Subcutaneous abdominal adipose tissue (tissue), 5 donors: ENCODE data around the gene OLFM4.

Source experiments
- H3K27ac ChIP-seq: one replicate; pipeline ENCODE4 v1.7.0; 2013; ENCODE audit warnings: low read depth, mild to moderate bottlenecking, inconsistent platforms, low read length, moderate library complexity
- H3K27me3 ChIP-seq, 5 donors: one replicate each; pipeline ENCODE4 v1.7.0; 2013; ENCODE audit warnings: low read length in 5 of 5, inconsistent platforms in 1 of 5; ENCODE audit not compliant: control insufficient read depth in 5 of 5, insufficient read depth in 4 of 5
- H3K36me3 ChIP-seq, 5 donors: one replicate each; pipeline ENCODE4 v1.7.0; 2013; ENCODE audit warnings: low read length in 5 of 5; ENCODE audit not compliant: control insufficient read depth in 5 of 5, insufficient read depth in 5 of 5
- H3K4me1 ChIP-seq, 5 donors: one replicate each; pipeline ENCODE4 v1.7.0; 2013; ENCODE audit warnings: low read length in 5 of 5, mild to moderate bottlenecking in 3 of 5, moderate library complexity in 1 of 5; ENCODE audit not compliant: control insufficient read depth in 5 of 5, insufficient read depth in 5 of 5
- H3K4me3 ChIP-seq, 5 donors: one replicate each; pipeline ENCODE4 v1.7.0; 2013; ENCODE audit warnings: low read length in 5 of 5, low read depth in 1 of 5
- H3K9ac ChIP-seq, 5 donors: one replicate each; pipeline ENCODE4 v1.7.0; 2013; ENCODE audit warnings: low read length in 5 of 5, mild to moderate bottlenecking in 4 of 5, moderate library complexity in 3 of 5
- H3K9me3 ChIP-seq, 5 donors: one replicate each; pipeline ENCODE4 v1.7.0; 2013; ENCODE audit warnings: low read length in 5 of 5; ENCODE audit not compliant: control insufficient read depth in 5 of 5
- donor health status: healthy.
- donor health status: healthy.
- donor health status: healthy.
- donor health status: healthy.
- donor health status: healthy.

OLFM4 gene

DNA sequence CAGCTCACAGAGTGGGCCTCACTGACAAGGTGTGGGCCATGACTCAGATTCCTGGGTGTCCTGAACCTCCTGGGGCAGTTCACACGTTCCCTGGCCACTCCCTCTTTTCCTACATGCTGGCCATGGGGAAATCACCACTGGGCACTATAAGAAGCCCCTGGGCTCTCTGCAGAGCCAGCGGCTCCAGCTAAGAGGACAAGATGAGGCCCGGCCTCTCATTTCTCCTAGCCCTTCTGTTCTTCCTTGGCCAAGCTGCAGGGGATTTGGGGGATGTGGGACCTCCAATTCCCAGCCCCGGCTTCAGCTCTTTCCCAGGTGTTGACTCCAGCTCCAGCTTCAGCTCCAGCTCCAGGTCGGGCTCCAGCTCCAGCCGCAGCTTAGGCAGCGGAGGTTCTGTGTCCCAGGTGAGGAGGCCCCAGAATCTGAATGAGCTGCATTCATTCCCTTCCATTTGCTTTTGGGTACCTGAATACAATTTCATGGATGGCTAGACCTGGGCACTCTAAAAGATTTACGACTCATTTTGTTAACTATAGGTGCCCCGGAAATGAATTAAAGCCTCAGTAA, at the start of gene OLFM4:
OLFM4 (plus strand) TSS at position 177 of the 567 bp plus-strand sequence; CDS start at position 201, 24 bp downstream.
- no peaks in the 10 kb centered on the region for H3K9me3 ChIP-seq
- H3K27me3 ChIP-seq = no peaks in the 10 kb centered on the region
- H3K27ac ChIP-seq = no peak within 1 kb of the TSS
- H3K36me3 ChIP-seq = no peaks in the 10 kb centered on the region
- no peaks in the 10 kb centered on the region for H3K4me1 ChIP-seq
- no peak within 1 kb of the TSS for H3K9ac ChIP-seq
- H3K4me3 ChIP-seq = no peak within 1 kb of the TSS

- H3K9me3 ChIP-seq = no peaks in the 10 kb centered on the region
- H3K36me3 ChIP-seq = no peaks in the 10 kb centered on the region
- no peak overlapping the region for H3K27ac ChIP-seq
- peaks cover 0 to 6% (median 2%) of the 10 kb centered on the region in 5 donors for H3K27me3 ChIP-seq
- H3K9ac ChIP-seq = no peak overlapping the region
- H3K4me3 ChIP-seq = no peak overlapping the region
- no peaks in the 10 kb centered on the region for H3K4me1 ChIP-seq
Observed at GRCh38 chr13:52978989-52979388, 49.6 kb upstream of the OLFM4 start.

- H3K27me3 ChIP-seq = no peaks in the 10 kb centered on the region
- no peak overlapping the region for H3K27ac ChIP-seq
- H3K9ac ChIP-seq = no peak overlapping the region
- no peaks in the 10 kb centered on the region for H3K9me3 ChIP-seq
- H3K4me3 ChIP-seq = no peak overlapping the region
- no peaks in the 10 kb centered on the region for H3K4me1 ChIP-seq
- no peaks in the 10 kb centered on the region for H3K36me3 ChIP-seq
Observed at GRCh38 chr13:52980695-52981094, 47.9 kb upstream of the OLFM4 start.

GRCh38 chr13:52983836-52984235, 44.8 kb upstream of the OLFM4 start:
- H3K4me3 ChIP-seq = no peak overlapping the region
- no peaks in the 10 kb centered on the region for H3K27me3 ChIP-seq
- H3K36me3 ChIP-seq = no peaks in the 10 kb centered on the region
- H3K9ac ChIP-seq = no peak overlapping the region
- no peak overlapping the region for H3K27ac ChIP-seq
- H3K4me1 ChIP-seq = no peaks in the 10 kb centered on the region
- H3K9me3 ChIP-seq = no peaks in the 10 kb centered on the region

DNA sequence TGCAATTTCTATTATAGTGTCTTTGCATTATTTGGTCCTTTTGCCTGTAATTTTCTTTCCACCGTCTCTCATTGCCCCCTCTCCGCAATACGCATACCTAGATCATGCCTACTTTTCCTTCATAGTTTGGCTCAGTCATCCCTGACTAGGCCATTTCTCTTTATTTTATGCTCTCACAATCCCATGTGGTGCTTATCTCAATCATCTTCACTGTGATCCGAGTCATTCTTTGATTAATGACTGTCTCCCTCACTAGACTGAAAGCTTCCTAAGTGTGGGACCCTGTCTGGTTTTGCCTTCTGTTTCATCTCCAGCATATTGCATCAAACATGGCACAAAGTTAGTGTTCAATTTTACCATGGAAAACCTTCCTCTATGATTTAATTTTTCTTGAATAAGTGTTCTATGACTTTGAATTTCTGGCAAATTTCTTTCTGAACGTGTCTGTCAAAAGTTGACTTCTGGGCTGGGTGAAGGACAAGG, 43.7 kb upstream of the OLFM4 start:
- H3K27ac ChIP-seq = no peak overlapping the region
- no peaks in the 10 kb centered on the region for H3K4me1 ChIP-seq
- no peaks in the 10 kb centered on the region for H3K36me3 ChIP-seq
- H3K9ac ChIP-seq = no peak overlapping the region
- H3K4me3 ChIP-seq = no peak overlapping the region
- no peaks in the 10 kb centered on the region for H3K27me3 ChIP-seq
- no peaks in the 10 kb centered on the region for H3K9me3 ChIP-seq

DNA sequence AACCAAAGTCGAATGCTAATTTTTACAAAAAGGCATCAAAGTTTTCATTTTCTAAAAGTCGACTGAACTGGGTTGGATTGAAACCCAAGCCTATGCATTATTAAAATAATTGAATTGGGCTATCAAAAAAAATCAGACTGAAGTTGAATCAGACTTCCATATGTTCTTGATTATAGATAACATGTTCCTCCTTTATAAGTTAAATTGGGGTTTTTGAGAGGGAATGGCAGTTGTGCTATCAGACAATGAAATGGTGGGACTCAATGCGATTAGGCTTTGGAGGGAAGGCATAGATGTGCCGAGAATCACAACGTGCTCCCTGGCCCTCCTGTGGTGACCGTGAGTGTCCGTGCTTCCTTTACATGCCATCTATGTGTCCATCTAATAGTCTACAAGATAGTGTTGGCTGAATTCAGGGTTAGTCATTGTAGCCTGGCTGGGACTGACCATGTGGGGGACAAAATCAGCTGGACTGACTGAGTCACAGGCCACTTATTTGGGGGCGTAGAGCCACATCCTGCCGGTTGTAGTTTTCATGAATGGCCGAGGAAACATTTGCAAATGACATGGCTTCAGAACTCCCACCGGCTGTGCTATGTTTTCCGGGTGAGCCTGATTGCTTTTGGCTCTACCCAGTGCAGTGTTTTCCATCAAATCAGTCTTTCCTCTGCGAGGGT, 37.1 kb upstream of the OLFM4 start:
- no peak overlapping the region for H3K4me3 ChIP-seq
- no peaks in the 10 kb centered on the region for H3K27me3 ChIP-seq
- H3K4me1 ChIP-seq = no peaks in the 10 kb centered on the region
- no peaks in the 10 kb centered on the region for H3K9me3 ChIP-seq
- H3K27ac ChIP-seq = no peak overlapping the region
- no peak overlapping the region for H3K9ac ChIP-seq
- H3K36me3 ChIP-seq = no peaks in the 10 kb centered on the region

- Histone ChIP-seq H3K4me1 (no peaks in the 10 kb centered on the region), H3K4me3 (no peak overlapping the region), H3K9me3 (no peaks in the 10 kb centered on the region), H3K36me3 (no peaks in the 10 kb centered on the region), H3K9ac (no peak overlapping the region), H3K27me3 (no peaks in the 10 kb centered on the region), H3K27ac (no peak overlapping the region)
Observed at GRCh38 chr13:52992110-52992509, 36.5 kb upstream of the OLFM4 start.

DNA sequence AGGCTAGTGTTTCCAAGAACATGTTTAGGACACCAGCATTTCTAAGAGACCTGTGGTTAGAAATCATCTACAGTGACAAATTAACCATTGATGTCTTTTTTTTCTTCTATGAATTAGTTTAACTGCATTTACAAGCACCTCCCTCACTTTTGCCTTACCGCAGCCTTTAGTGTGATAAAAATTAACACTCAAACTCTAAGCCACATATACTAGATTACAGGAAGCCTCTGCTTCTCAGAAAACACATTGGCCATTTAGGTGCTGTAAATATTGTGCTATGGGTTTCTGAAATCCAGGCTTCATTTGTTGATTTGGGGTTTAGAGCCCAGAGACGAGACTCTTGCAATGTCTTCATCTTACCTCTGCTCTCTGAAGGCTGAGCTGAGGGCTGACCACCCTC, 34.6 kb upstream of the OLFM4 start:
- Histone ChIP-seq H3K9ac (no peak overlapping the region), H3K9me3 (no peaks in the 10 kb centered on the region), H3K27me3 (no peaks in the 10 kb centered on the region), H3K4me1 (peaks cover 0 to 2% (median 0%) of the 10 kb centered on the region in 5 donors), H3K27ac (no peak overlapping the region), H3K36me3 (no peaks in the 10 kb centered on the region), H3K4me3 (no peak overlapping the region)

- Histone ChIP-seq H3K36me3 (no peaks in the 10 kb centered on the region), H3K27ac (no peak overlapping the region), H3K9ac (no peak overlapping the region), H3K27me3 (no peaks in the 10 kb centered on the region), H3K9me3 (no peaks in the 10 kb centered on the region), H3K4me3 (no peak overlapping the region), H3K4me1 (peaks cover 0 to 2% (median 0%) of the 10 kb centered on the region in 5 donors)
Observed at GRCh38 chr13:52994865-52995264, 33.7 kb upstream of the OLFM4 start.

DNA sequence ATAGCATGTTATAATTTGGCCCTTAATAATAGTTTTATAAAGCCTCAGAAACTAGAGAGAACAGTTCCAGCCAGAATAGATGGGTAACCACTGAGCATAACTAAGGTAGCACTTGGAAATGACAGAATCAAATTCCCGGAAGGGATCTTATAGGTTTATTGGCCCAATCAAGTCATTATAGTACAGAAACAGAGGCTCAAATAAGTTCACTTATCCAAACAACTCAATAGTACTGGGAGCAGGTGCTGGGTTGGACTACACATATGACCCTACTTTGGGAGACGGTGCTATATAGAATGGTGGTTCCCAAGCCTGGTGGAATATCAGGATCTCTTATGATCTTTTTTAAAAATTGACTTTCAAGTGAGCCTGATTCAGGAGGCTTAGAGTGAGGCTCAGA, 32.7 kb upstream of the OLFM4 start:
- Histone ChIP-seq H3K4me3 (no peak overlapping the region), H3K9ac (no peak overlapping the region), H3K4me1 (peaks cover 0 to 2% (median 0%) of the 10 kb centered on the region in 5 donors), H3K27ac (no peak overlapping the region), H3K27me3 (no peaks in the 10 kb centered on the region), H3K9me3 (no peaks in the 10 kb centered on the region), H3K36me3 (no peaks in the 10 kb centered on the region)
